A549 (cell line): ENCODE results near the gene FAM217B. TPM values are rescaled to one million over a fixed set of nuclear protein-coding genes. Genes with fewer than 3 reads are reported as not detected.

Experiments used
- ATAC-seq, 2 experiments: fragments of 200-7000 bp in 1 of 2; fragments of >200 bp in 1 of 2; cut with Nextera tagmentation in 1 of 2; cut with Tn5 transposase in 1 of 2; 3 replicates each; pipeline versions ENCODE4 v1.8.0 to v1.9.1; 2018 to 2020; ENCODE audit warnings: mild to moderate bottlenecking in 1 of 2, moderate library complexity in 1 of 2
- CTCF ChIA-PET: fragments of 300-600 bp; sonication (Branson Sonifier 250); formaldehyde crosslinking; extraction: SDS; loops from one replicate; lab custom pipeline; 2021; ENCODE audit warnings: antibody characterized with exemption, inconsistent platforms; lab: Yijun Ruan, JAX
- POLR2A ChIA-PET: fragments of 350-600 bp; formaldehyde crosslinking; extraction: SDS; loops from one replicate; lab custom pipeline; 2021; ENCODE audit warnings: antibody characterized with exemption, inconsistent platforms; lab: Yijun Ruan, JAX
- DNase-seq, 2 experiments: peaks; one replicate each; pipeline versions ENCODE4 v3.0.0 to v3.0.0-alpha.2; 2011 to 2016; ENCODE audit warnings: low read depth in 1 of 2, low spot score in 1 of 2
- FAIRE-seq: peaks from 2 replicates; lab custom pipeline; 2011; peaks lifted over from hg19 to GRCh38; lab: Jason Lieb, UNC
- H3K27ac ChIP-seq, 2 experiments: fragments of >200 bp; sonication (Bioruptor Twin); formaldehyde crosslinking; 3 replicates each; pipeline ENCODE4 v1.5.1; 2016 to 2017
- H3K4me1 ChIP-seq: fragments of >200 bp; sonication (Bioruptor Twin); formaldehyde crosslinking; 3 replicates; pipeline ENCODE4 v1.6.1; 2016
- H3K4me2 ChIP-seq: fragments of >200 bp; sonication (Bioruptor Twin); formaldehyde crosslinking; 3 replicates; pipeline ENCODE4 v1.6.1; 2016
- H3K4me3 ChIP-seq: fragments of >200 bp; sonication (Bioruptor Twin); formaldehyde crosslinking; 3 replicates; pipeline ENCODE4 v1.5.1; 2016
- H3K9me3 ChIP-seq: fragments of >200 bp; sonication (Bioruptor Twin); formaldehyde crosslinking; 3 replicates; pipeline ENCODE4 v1.6.1; 2016
- CBX2 ChIP-seq: fragments of 200-600 bp; sonication (generic); IDR thresholded peaks from 2 replicates; pipeline ENCODE4 v1.6.1; 2016; ENCODE audit warnings: low read depth, mild to moderate bottlenecking, borderline replicate concordance
- CBX8 ChIP-seq: fragments of 200-600 bp; sonication (generic); IDR thresholded peaks from 2 replicates; pipeline ENCODE4 v1.6.1; 2016
- CEBPB ChIP-seq, 2 experiments: fragments of >200 bp in 1 of 2; sonication (Bioruptor Twin) in 1 of 2; formaldehyde crosslinking in 1 of 2; IDR thresholded peaks; 2 replicates each; pipeline ENCODE4 v1.6.1; 2012 to 2016
- FOXS1 ChIP-seq: fragments of 250-450 bp; sonication (Bioruptor Pico); IDR thresholded peaks from 2 replicates; pipeline ENCODE4 v1.5.0; 2020; ENCODE audit warnings: mild to moderate bottlenecking, moderate library complexity
- GATA3 ChIP-seq: IDR thresholded peaks from 2 replicates; pipeline ENCODE4 v1.6.1; 2012; ENCODE audit warnings: borderline replicate concordance
- HOXA7 ChIP-seq: fragments of 250-450 bp; sonication (Bioruptor Pico); IDR thresholded peaks from 2 replicates; pipeline ENCODE4 v1.5.0; 2020; ENCODE audit warnings: mild to moderate bottlenecking, moderate library complexity
- HOXB13 ChIP-seq: fragments of 250-450 bp; sonication (Bioruptor Pico); IDR thresholded peaks from 2 replicates; pipeline ENCODE4 v1.5.0; 2020; ENCODE audit warnings: low read depth, mild to moderate bottlenecking, moderate library complexity
- JUNB ChIP-seq: fragments of >200 bp; sonication (Bioruptor Twin); formaldehyde crosslinking; IDR thresholded peaks from 2 replicates; pipeline ENCODE4 v1.6.1; 2016
- KDM1A ChIP-seq: fragments of 200-600 bp; sonication (generic); IDR thresholded peaks from 2 replicates; pipeline ENCODE4 v1.6.1; 2016; ENCODE audit warnings: low read depth, mild to moderate bottlenecking
- KDM5A ChIP-seq: fragments of 200-600 bp; sonication (generic); IDR thresholded peaks from 2 replicates; pipeline ENCODE4 v1.6.1; 2016; ENCODE audit warnings: antibody characterized with exemption, mild to moderate bottlenecking
- MAZ ChIP-seq: fragments of 150-350 bp; IDR thresholded peaks from 2 replicates; pipeline ENCODE4 v1.6.1; 2014; ENCODE audit warnings: antibody characterized with exemption, low read depth, low read length, borderline replicate concordance
- NFE2L2 ChIP-seq: fragments of 150-350 bp; conservative IDR thresholded peaks from 2 replicates; pipeline ENCODE4 v1.6.1; 2014; ENCODE audit warnings: low read length
- PHF8 ChIP-seq: fragments of 200-600 bp; sonication (generic); IDR thresholded peaks from 2 replicates; pipeline ENCODE4 v1.6.1; 2016; ENCODE audit warnings: low read depth, mild to moderate bottlenecking, antibody characterized with exemption, moderate library complexity, borderline replicate concordance
- POLR2A ChIP-seq: IDR thresholded peaks from 2 replicates; pipeline ENCODE4 v1.6.1; 2012; ENCODE audit warnings: mild to moderate bottlenecking, low read length
- POLR2AphosphoS2 ChIP-seq: conservative IDR thresholded peaks from 2 replicates; pipeline ENCODE4 v1.6.1; 2012; ENCODE audit warnings: low read length, improper control_type of control experiment, inconsistent platforms
- RCOR1 ChIP-seq: fragments of 150-350 bp; IDR thresholded peaks from 2 replicates; pipeline ENCODE4 v1.6.1; 2014; ENCODE audit warnings: antibody characterized with exemption, low read length, low read depth
- RFX5 ChIP-seq: fragments of 450-650 bp; IDR thresholded peaks from 2 replicates; pipeline ENCODE4 v1.7.1; 2014; ENCODE audit warnings: antibody characterized with exemption, mild to moderate bottlenecking, moderate library complexity
- RNF2 ChIP-seq: fragments of 200-600 bp; sonication (generic); IDR thresholded peaks from 2 replicates; pipeline ENCODE4 v1.6.1; 2016; ENCODE audit warnings: low read depth, mild to moderate bottlenecking, antibody characterized with exemption, moderate library complexity, borderline replicate concordance
- SMC3 ChIP-seq: fragments of >200 bp; sonication (Bioruptor Twin); formaldehyde crosslinking; IDR thresholded peaks from 3 replicates; pipeline ENCODE4 v1.6.1; 2018; ENCODE audit warnings: inconsistent platforms
- ZC3H11A ChIP-seq: fragments of 450-650 bp; IDR thresholded peaks from 2 replicates; pipeline ENCODE4 v1.6.1; 2014; ENCODE audit warnings: antibody characterized with exemption, mild to moderate bottlenecking
- ZFP36 ChIP-seq: fragments of 450-650 bp; IDR thresholded peaks from 2 replicates; pipeline ENCODE4 v1.6.1; 2014; ENCODE audit warnings: borderline replicate concordance; ENCODE audit not compliant: partially characterized antibody
- ZSCAN20 ChIP-seq: fragments of 250-450 bp; sonication (Bioruptor Pico); IDR thresholded peaks from 2 replicates; pipeline ENCODE4 v1.8.0; 2022; ENCODE audit warnings: mild to moderate bottlenecking, moderate library complexity
- WGBS: methylation state at CpG from one replicate; pipeline ENCODE4 v1.1.6; 2017; ENCODE audit errors: missing lambda C conversion rate; 5-methylcytosine and 5-hydroxymethylcytosine counted together
- polyA plus RNA-seq, 4 experiments: library from polyadenylated mRNA; depleted of rRNA in 3 of 4; stranded (reverse); fragments of >200 nt; fragmentation: RNase III in 1 of 4; extraction: RNeasy Plus Mini Kit Qiagen cat#74134 plus additional on column Dnase treatment in 1 of 4; gene quantifications; 2 replicates in 3 of 4; 3 replicates in 1 of 4; pipeline ENCODE4 v1.2.3, GENCODE V29; 2011 to 2017
- TF ChIP-seq, protein P1 (sequence below): IDR thresholded peaks from 2 replicates; pipeline ENCODE4 v1.6.1; 2012
- TF ChIP-seq, protein P2 (sequence below): fragments of 250-450 bp; sonication (Bioruptor Pico); IDR thresholded peaks from 2 replicates; pipeline ENCODE4 v1.5.0; 2020; ENCODE audit warnings: low read depth, mild to moderate bottlenecking, moderate library complexity
- TF ChIP-seq, protein P3 (sequence below): fragments of 150-350 bp; IDR thresholded peaks from 2 replicates; pipeline ENCODE4 v1.6.1; 2014; ENCODE audit warnings: low read depth, mild to moderate bottlenecking, low read length
- TF ChIP-seq, protein P4 (sequence below): fragments of 200-600 bp; sonication (generic); IDR thresholded peaks from 2 replicates; pipeline ENCODE4 v1.6.1; 2016; ENCODE audit warnings: antibody characterized with exemption, mild to moderate bottlenecking, moderate library complexity
- TF ChIP-seq, protein P5 (sequence below): fragments of >200 bp; sonication (Bioruptor Twin); formaldehyde crosslinking; IDR thresholded peaks from 3 replicates; pipeline ENCODE4 v1.5.1; 2016

The FAM217B gene
- polyA plus RNA-seq, 2 of the 4 experiments (the other 2 are of a cell fraction) = 6.2 to 11.6 TPM

DNA sequence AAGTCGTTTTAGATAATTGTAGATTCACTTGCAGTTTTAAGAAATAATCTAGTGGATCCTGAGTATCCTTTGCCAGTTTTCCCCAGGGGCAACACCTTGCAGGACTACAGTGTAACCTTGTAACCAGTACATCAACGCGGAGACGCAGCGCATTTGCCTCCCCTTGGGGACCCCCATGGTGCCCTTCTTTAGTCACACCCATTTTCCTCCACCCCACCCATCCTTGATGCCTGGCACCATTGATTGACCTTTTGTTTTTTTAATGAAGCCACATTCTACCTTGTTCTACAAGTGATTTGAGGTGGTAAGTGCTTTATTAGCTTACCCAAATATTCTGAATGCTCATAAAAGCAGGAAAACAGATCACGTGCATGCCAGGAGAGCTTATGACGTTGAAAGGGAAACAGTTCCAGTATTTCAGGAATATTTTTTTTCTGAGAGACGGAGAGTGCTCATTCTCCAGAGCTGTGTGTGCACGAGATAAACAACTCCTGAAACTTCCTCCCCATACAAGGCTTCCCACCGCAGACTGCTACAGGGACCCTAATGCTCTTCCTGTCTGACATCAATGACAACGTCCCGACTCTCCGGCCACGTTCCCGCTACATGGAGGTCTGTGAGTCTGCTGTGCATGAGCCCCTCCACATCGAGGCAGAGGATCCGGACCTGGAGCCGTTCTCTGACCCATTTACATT, 53.7 kb downstream of the FAM217B start (continued):
- TF ChIP-seq SMC3 = no peak

DNA sequence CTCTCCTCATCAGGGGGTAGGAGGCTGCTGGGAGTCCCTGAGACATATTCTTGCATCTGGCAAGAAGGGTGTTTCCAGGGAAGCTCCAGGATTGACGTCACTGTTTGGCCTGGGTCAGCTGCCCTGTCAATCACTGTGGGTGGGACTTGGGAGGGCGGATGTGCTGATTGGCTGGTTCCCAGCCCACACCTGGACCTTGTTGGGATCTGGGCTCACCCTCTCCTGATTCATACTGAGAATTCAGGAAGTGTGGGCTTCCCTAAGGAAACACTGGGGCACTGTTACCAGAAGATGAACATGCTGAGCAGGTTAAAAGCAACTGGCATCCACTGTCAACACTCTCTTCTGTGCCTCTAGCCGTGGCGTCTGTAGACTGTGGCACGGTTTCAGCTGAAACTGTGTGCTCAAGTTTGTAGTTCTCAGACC, 54.5 kb downstream of the FAM217B start:
- ChIA-PET CTCF (interaction anchor here (0.9 kb wide), 1 partner anchor 8 kb away, joined by 4 read pairs; no protein-coding TSS in a partner anchor), POLR2A (no interaction called here)
- WGBS = 61% methylated on average over 5 of the region's 5 CpGs
- Histone ChIP-seq H3K27ac (no peak overlapping the region), H3K4me2 (no peak overlapping the region), H3K9me3 (no peaks in the 10 kb centered on the region), H3K4me1 (peaks cover 7% of the 10 kb centered on the region; the same call in 2 of the 3 replicates), H3K4me3 (no peak overlapping the region)
- no peak for TF ChIP-seq KDM5A
- TF ChIP-seq RCOR1 = no peak
- TF ChIP-seq JUNB = no peak
- TF ChIP-seq NFE2L2 = no peak
- no peak for TF ChIP-seq POLR2A
- TF ChIP-seq FOXS1 = no peak
- no peak for TF ChIP-seq MAZ
- TF ChIP-seq, protein P1, sequence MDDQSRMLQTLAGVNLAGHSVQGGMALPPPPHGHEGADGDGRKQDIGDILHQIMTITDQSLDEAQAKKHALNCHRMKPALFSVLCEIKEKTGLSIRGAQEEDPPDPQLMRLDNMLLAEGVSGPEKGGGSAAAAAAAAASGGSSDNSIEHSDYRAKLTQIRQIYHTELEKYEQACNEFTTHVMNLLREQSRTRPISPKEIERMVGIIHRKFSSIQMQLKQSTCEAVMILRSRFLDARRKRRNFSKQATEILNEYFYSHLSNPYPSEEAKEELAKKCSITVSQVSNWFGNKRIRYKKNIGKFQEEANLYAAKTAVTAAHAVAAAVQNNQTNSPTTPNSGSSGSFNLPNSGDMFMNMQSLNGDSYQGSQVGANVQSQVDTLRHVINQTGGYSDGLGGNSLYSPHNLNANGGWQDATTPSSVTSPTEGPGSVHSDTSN = no peak
- no peak for TF ChIP-seq HOXB13 (CRISPR knock-in tag)
- no peak for TF ChIP-seq PHF8
- no peak for TF ChIP-seq ZSCAN20 (CRISPR knock-in tag)
- no peak for TF ChIP-seq ZFP36
- TF ChIP-seq KDM1A = no peak
- no peak for TF ChIP-seq RNF2
- no peak for TF ChIP-seq POLR2AphosphoS2
- TF ChIP-seq GATA3 = no peak
- no peak for TF ChIP-seq RFX5
- peak; percentile 29 to 34; a peak in 3 of 6 replicates for ATAC-seq
- FAIRE-seq = no peak
- DNase-seq = peak in 1 of 2 experiments; percentile 37

DNA sequence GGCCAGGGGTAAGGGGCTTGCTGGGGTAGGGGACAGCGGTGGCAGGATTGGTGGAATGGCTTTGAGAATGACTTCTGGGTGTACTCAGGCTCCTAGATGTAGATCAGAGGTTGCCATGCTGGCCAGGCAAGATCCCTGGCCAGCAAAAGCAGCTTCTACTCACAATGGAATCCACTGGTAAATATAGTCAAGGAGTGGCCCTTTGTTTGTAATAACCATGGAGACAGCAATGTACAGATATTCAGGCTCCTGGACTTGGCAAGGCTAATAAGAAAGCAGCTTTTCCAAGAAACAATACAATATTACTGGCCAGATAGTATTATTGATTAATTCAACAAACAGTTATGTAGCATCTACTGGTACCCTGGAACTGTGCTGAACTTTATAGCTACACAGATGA, 55.9 kb downstream of the FAM217B start:
- DNase-seq (no peak), FAIRE-seq (no peak), ATAC-seq (no peak)
- WGBS = 43% methylated on average over 1 of the region's 1 CpG
- CTCF ChIA-PET = interaction anchor here (1.0 kb wide), 1 partner anchor 20 kb away, joined by 3 read pairs; no protein-coding TSS in a partner anchor
- POLR2A ChIA-PET = no interaction called here
- Histone ChIP-seq H3K4me1 (peaks cover 7% of the 10 kb centered on the region; the same call in 2 of the 3 replicates), H3K4me2 (no peak overlapping the region), H3K27ac (no peak overlapping the region), H3K9me3 (no peaks in the 10 kb centered on the region), H3K4me3 (no peak overlapping the region)
- TF ChIP-seq, protein P2, sequence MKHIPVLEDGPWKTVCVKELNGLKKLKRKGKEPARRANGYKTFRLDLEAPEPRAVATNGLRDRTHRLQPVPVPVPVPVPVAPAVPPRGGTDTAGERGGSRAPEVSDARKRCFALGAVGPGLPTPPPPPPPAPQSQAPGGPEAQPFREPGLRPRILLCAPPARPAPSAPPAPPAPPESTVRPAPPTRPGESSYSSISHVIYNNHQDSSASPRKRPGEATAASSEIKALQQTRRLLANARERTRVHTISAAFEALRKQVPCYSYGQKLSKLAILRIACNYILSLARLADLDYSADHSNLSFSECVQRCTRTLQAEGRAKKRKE (CRISPR knock-in tag) = no peak
- TF ChIP-seq, protein P3, sequence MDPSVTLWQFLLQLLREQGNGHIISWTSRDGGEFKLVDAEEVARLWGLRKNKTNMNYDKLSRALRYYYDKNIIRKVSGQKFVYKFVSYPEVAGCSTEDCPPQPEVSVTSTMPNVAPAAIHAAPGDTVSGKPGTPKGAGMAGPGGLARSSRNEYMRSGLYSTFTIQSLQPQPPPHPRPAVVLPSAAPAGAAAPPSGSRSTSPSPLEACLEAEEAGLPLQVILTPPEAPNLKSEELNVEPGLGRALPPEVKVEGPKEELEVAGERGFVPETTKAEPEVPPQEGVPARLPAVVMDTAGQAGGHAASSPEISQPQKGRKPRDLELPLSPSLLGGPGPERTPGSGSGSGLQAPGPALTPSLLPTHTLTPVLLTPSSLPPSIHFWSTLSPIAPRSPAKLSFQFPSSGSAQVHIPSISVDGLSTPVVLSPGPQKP = no peak
- TF ChIP-seq, protein P4, sequence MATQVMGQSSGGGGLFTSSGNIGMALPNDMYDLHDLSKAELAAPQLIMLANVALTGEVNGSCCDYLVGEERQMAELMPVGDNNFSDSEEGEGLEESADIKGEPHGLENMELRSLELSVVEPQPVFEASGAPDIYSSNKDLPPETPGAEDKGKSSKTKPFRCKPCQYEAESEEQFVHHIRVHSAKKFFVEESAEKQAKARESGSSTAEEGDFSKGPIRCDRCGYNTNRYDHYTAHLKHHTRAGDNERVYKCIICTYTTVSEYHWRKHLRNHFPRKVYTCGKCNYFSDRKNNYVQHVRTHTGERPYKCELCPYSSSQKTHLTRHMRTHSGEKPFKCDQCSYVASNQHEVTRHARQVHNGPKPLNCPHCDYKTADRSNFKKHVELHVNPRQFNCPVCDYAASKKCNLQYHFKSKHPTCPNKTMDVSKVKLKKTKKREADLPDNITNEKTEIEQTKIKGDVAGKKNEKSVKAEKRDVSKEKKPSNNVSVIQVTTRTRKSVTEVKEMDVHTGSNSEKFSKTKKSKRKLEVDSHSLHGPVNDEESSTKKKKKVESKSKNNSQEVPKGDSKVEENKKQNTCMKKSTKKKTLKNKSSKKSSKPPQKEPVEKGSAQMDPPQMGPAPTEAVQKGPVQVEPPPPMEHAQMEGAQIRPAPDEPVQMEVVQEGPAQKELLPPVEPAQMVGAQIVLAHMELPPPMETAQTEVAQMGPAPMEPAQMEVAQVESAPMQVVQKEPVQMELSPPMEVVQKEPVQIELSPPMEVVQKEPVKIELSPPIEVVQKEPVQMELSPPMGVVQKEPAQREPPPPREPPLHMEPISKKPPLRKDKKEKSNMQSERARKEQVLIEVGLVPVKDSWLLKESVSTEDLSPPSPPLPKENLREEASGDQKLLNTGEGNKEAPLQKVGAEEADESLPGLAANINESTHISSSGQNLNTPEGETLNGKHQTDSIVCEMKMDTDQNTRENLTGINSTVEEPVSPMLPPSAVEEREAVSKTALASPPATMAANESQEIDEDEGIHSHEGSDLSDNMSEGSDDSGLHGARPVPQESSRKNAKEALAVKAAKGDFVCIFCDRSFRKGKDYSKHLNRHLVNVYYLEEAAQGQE = no peak
- TF ChIP-seq CBX2 = no peak
- TF ChIP-seq CBX8 = no peak
- no peak for TF ChIP-seq CEBPB (IDR thresholded peaks at IDR 0.05)
- TF ChIP-seq HOXA7 (CRISPR knock-in tag) = no peak
- TF ChIP-seq NFE2L2 = no peak
- TF ChIP-seq RCOR1 = no peak
- TF ChIP-seq RNF2 = no peak
- TF ChIP-seq, protein P5, sequence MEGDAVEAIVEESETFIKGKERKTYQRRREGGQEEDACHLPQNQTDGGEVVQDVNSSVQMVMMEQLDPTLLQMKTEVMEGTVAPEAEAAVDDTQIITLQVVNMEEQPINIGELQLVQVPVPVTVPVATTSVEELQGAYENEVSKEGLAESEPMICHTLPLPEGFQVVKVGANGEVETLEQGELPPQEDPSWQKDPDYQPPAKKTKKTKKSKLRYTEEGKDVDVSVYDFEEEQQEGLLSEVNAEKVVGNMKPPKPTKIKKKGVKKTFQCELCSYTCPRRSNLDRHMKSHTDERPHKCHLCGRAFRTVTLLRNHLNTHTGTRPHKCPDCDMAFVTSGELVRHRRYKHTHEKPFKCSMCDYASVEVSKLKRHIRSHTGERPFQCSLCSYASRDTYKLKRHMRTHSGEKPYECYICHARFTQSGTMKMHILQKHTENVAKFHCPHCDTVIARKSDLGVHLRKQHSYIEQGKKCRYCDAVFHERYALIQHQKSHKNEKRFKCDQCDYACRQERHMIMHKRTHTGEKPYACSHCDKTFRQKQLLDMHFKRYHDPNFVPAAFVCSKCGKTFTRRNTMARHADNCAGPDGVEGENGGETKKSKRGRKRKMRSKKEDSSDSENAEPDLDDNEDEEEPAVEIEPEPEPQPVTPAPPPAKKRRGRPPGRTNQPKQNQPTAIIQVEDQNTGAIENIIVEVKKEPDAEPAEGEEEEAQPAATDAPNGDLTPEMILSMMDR = no peak
- TF ChIP-seq ZC3H11A = no peak
